Glomerular endothelial cell (primary cell): ENCODE data around the gene ZNF516. TPM values are rescaled to one million over a fixed set of nuclear protein-coding genes. Genes with fewer than 3 reads are reported as not detected.

Experiments
- DNase-seq: peaks from one replicate; pipeline ENCODE4 v3.0.0-alpha.2; 2011; ENCODE audit warnings: low read depth, low spot score; ENCODE audit errors: extremely low read depth
- total RNA-seq: library from RNA; depleted of rRNA; stranded (reverse); fragments of >200 nt; gene quantifications from 2 replicates; pipeline ENCODE4 v1.2.3, GENCODE V29; 2015

The ZNF516 gene
- total RNA-seq, 1 donor from 2014 or later = 26.8 TPM

- no peak for DNase-seq
Observed at GRCh38 chr18:76384861-76385680, 110.0 kb downstream of the ZNF516 start.

DNA sequence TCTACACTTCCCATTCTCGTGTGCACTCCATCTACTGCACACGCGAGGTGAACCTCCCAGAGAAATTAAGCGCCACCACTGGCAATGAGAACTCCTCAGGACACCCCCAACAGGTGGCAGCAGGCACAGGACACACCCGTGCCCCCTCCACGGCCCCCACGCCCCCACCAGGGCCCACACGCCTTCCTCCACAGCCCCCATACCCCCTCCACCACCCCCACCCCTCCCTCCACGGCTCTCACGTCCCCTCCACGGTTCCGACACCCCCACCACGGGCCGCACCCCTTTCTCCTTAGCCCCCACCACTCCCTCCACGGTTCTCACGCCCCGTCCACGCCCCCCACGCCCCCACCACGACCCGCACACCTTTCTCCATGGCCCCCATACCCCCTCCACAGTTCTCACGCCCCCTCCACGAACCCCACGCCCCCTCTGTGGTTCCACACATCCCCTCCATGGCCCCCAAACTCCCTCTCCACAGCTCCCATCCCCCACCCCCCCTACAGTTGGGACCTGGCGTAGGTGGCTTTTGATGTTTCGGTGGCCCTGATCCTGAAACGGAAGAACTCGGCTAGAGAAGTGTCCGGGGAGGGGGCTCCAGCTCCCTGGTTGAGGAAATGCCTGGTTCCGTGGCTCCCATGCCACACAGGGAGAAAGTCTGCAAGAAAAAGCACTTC lies 110.8 kb downstream of the ZNF516 start:
- no peak for DNase-seq

GRCh38 chr18:76383636-76384035 lies 111.4 kb downstream of the ZNF516 start:
- no peak for DNase-seq

GRCh38 chr18:76382275-76382674 lies 112.8 kb downstream of the ZNF516 start:
- DNase-seq = no peak

DNA sequence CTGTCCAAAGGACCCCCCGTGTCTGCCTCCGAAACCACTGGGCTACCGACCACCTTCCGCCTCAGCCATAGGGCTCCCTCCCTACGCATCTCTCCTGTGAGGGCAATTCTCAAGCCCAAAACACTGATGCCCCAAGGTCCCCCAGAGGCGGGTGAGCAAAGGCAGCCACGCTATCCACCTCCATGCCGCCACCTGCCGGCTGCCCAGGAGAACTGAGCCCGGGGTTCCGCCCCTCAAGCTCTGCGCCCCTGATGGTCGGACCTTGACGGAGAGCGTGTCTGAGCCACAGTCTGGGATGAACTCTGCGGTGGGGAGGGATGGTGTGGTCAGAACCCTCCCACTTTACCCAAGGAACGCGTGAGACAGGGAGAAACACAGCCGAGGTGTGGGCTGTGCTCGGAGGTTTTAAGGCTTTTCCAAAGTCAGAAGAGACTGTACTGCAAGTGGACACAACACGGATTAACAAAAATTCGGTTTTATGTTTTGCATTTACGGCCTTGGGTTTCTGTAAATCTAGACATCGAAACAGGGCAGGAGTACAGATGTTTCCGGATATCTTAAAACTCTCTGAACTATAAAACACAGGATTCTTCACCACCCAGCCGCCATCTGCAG lies 114.1 kb downstream of the ZNF516 start:
- DNase-seq = no peak

DNA sequence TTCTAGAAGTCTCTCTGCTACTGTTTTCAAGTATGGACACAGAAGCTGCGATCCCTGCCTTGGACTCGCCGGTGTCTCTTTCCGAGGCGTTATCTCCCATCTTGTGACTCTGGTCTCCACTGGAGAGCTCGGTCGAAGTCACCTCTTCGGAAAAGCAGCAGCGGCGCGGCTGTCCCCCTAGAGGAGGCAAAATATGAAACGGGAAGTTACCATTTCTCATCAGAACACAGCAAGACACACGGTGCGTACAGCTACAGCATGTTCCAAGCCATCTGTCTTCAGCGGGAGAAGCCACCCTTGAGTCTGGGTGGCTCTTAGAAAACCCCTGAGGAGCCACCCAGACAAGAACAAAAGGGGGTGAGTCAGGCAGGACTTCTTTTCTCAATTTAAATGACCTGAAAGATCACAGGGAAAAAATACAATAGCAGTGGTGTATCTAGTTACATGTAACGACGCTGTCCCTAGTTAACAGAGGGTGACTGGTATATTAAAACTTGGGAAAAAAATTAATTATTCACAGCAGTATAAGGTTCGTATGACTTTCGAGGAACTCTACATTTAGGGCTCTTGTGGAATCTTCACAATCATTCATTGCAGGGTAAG lies 114.8 kb downstream of the ZNF516 start:
- DNase-seq = no peak

- DNase-seq = no peak
Observed at GRCh38 chr18:76379226-76380126, 115.6 kb downstream of the ZNF516 start.

DNA sequence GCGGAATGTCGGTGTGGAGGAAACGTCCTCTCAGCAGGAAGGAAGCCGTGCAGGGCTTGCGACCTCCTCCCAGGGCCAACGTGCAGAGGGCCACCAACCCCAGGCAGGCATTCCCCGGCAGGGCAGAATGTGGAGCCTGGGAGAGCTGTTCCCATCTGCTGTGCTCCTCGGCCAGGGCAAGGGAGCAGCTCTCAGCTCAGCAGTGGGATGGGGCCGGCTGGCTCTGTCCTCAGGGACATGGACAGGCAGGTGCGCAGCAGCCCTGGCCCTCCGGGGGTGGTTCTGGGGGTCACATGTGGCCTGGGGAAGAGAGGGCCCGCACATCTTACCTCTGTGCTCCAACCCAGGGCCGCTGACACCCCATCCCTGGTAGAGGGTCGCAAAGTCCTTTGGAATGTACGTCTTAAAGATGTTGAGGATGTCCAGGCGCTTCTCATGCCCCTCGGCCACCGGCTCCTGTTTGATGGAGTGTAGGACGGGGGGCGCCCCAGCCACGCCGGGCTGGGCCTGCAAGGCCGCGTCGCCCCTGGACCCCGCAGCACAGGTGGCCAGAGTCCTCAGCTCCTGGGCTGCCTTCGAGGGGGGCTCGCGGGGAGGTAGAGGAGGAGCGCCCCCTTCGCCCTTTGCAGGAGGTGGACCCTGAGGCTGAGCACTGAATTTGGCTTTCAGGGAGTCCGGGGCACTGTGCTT lies 116.4 kb downstream of the ZNF516 start:
- no peak for DNase-seq

DNA sequence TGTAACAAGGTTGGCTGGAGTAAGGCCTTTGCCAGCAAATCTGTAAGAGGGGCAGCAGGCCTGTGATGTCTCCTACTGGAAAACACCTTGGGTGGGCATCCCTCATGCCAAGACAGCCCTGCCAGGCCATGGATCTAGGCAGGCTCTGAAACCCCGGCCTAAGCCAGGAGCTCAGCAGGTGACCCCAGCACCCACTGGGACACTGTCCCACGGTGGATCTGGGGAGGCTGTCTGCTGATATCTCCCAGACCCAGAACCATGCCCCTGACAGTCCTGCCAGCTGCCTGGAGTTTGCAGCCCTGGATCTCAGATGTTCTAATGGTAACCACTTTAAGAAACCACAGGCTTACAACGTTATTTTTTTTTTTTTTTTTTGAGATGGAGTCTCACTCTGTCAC lies 117.7 kb downstream of the ZNF516 start:
- DNase-seq = no peak

DNA sequence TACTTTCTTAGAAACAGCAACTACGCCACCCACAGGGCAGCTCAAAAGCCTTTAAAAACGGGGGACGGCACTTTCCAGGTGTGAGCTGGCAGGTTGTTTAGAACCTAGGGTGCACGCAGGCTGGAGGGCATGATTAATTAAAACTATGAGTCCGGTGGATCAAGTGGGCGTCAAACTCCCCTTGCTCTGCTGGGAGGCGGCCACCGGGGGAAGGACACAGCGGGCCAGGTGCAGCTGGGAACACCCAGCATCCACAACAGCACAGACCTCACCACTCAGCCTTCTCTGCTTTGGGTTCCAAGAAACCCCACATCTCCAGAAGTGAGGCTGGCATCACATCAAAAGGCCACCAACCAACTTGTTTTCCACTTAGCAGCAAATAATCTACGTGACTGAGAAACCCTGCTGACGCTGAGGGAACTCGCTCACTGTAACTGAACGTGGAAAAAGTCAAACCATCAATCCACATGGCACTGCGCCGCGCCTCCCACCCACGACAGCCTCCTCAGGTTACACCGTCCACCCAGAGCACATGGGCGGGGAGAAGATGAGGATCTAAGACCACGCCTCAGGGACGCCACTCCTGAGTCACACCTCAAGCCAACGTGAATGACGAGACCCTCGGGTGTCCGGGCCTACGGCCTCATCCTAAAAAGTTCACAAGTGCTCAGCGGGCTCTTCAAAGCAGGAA lies 118.2 kb downstream of the ZNF516 start:
- DNase-seq = no peak

DNA sequence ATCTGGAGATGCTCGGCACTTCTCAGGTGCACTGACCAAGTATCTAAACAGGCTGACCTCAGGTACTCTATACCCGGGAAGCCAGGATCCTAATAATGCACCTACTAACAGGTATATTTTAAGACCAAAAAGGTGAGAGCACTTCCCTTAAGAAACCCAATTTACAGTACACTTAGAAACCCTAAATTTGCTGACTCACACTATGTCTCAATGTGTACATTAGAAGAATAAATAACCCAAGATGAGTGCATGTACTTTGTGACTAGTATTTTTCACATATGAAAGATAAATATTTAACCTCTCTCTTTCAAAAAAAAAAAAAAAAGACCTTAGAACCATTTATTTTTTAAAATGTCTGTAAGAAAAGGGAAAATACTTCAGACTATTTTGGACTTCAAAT lies 118.8 kb downstream of the ZNF516 start:
- no peak for DNase-seq

GRCh38 chr18:76374330-76375281 lies 120.4 kb downstream of the ZNF516 start:
- no peak for DNase-seq

GRCh38 chr18:76373297-76373696 lies 121.7 kb downstream of the ZNF516 start:
- DNase-seq = no peak

DNA sequence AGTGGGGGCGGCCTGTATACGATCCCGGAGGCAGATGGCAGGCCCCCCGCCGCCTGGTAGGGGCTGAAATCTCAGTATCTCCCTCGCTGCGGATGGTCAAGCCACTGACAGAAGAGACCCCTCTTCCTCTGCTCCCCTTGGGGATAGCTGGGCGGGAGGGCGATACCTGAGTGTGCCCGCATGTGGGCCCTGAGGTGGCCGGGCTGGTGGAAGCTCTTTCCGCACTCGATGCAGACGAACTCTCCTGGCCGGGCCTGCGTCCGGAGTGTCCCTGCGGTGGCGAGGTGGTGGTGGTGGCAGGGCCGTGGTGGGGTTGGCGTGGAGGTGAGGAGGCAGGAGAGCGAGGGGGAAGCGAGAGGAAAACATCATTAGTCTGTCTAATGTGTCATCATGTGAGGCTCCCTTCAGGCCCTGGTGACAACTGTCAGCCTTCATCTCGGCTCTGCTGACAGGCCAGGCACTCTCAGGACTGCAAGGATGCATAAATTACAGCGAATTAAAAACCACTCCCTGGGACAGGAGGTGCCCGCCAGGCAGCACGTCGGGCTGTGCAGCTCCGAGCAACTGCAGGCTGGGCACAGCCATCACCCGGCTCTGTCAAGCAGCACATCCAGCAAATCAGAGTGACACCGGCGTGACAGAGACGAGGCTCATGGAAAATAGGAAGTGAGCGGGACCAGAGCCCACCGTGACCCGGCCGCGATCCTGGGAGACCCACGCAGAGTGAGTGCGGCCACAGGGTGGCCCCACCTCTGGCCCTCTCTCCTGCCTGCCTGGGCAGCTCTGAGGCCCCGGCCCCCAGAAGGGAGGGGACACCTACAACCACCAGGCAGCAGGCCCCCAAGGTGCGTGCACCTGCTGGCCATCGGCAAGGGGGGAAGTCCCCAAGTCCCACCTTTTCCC lies 123.5 kb downstream of the ZNF516 start:
- DNase-seq = no peak

DNA sequence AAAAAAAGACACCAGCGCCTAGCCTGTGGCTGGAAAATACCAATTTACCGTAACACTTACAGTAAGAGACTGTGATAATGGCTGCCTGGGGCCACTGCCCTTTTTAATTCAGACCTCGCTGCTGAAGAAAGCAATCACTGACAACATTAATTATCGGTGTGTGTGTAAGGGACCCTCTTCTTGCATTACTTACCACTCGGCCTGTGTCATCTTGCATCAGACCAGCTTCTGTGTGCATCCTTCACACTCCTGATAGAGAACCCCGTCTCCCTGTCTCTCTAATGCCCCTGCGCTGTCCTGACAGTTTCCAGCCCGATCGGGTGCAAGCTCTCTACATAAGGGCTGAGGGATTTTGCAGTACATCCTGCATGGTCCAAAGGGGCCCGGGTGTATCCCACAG lies 124.4 kb downstream of the ZNF516 start:
- no peak for DNase-seq

DNA sequence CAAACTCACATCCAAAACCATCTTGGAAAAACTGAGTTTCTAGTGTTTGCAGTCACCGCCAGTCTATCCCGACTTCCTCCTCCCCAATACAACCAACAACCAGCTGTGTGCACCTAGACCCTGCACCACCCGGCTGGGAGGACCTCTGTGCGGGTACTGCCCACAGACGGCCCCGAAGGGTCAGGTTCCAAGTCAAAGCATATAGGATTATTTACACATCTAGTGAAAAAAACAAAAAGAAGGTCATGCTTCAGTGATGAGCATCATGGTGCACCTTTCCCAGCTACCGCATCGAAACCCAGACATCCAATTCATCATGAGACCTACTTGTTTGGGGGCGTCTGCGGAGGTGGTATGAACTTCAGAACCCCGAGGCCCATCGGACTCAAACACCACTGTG lies 124.8 kb downstream of the ZNF516 start:
- no peak for DNase-seq

DNA sequence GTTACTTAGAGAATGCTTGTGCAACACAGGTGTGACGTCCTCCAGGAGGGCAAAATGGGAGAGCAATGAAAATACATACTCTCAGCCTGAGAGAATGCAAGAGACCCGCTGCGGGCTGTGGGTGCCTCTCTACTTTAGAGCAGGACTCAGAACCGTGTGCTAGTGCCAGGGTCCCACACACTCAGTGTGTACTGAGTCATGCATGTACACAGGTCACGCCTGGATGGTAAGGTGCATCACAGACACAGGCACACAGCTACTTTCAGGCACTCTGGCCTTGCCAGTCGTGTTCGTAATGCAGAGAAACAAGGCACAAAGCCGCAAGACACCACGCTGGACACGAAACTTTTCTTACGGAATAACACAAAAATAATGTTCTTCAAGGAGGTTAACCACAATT lies 125.3 kb downstream of the ZNF516 start:
- no peak for DNase-seq
